ENCODE measurements around the gene SRRM2. TPM values are rescaled to one million over a fixed set of nuclear protein-coding genes. Genes with fewer than 3 reads are reported as not detected.

SRRM2 gene
- total and polyA plus RNA-seq, 9 of the 15 experiments (the other 6 are each of a cell fraction or from before 2014, with no cell fraction given): 26.7 to 563 (median 81.1) TPM

DNA sequence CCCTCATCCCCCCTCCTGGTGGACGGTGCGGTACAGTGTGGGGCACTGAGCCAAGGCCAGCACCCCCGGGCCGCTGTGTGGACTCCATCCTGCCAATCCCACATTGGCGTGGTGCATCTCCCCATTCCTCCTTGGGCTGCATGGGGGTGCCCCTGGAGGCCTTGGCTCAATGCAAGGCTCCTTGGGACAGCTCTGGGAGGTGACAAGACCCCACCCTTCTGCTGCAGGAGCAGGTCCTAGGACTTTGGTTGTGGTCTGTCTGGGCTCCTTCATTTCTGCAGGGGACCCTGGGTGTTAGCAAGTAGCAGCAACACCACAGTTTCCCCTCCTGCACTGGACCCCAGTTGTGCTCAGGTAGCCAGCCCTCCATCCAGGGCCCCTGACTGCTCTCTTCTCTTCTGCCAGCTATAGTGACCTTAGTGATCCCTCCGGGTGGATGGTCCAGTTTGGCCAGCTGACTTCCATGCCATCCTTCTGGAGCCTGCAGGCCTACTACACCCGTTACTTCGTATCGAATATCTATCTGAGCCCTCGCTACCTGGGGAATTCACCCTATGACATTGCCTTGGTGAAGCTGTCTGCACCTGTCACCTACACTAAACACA, 65.9 kb downstream of the SRRM2 start:
- ChIA-PET POLR2A (interaction anchor here (1.2 kb wide), 1 partner anchor 136 kb away, joined by 4 read pairs; the partner anchor contains the start of gene KCTD5), CTCF (ENCODE audit: low intra/inter-chr PET ratio) (no interaction called here)
- TF ChIP-seq ZNF75A (CRISPR knock-in tag; IDR thresholded peaks at IDR 0.05) (no peak), NFIC (IDR thresholded peaks at IDR 0.05) (0 out of 2 replicates have a peak, but pooled peaks have one; percentile 12)
- no peaks in the 10 kb centered on the region for H4K20me1 ChIP-seq (replicated peaks; ENCODE audit: control insufficient read depth, insufficient read depth, low read length)
- no TSS peak for BruUV-seq (replicated peaks)
- peak overlapping the region; percentile 90 for H3K4me2 ChIP-seq (ENCODE audit: insufficient read depth, low read length)
- DNase-seq (ENCODE audit: extremely low read depth in 1 of 4, low spot score in 3 of 4): peak in 1 of 4 experiments; percentile 45
- no peaks in the 10 kb centered on the region for H3K27me3 ChIP-seq (ENCODE audit: control insufficient read depth in 2 of 2, insufficient read depth in 2 of 2, low read length in 2 of 2)
- ATAC-seq: peak; percentile 4; the same call in 2 of the 3 replicates
- 41% methylated on average over 7 of the region's 10 CpGs for WGBS (ENCODE audit: insufficient coverage, low coverage, missing lambda C conversion rate)
- H3K4me3 ChIP-seq: peak overlapping the region; percentile 82
- in situ Hi-C loops (cut with MboI): no loop called here
- H3K36me3 ChIP-seq (ENCODE audit: control insufficient read depth, insufficient read depth, low read length): peaks cover 32% of the 10 kb centered on the region; the same call in 2 of the 3 replicates
- peaks cover 28% of the 10 kb centered on the region for H3K79me2 ChIP-seq (ENCODE audit: control insufficient read depth, insufficient read depth, low read length)
- intact Hi-C loops (cut with micrococcal nuclease): loop anchor here (5.0 kb wide), 1 partner anchor 41 kb away; the partner anchor contains the start of gene ELOB
- no peaks in the 10 kb centered on the region for H3K9me1 ChIP-seq (ENCODE audit: control insufficient read depth, insufficient read depth, low read length)
- peaks cover 8 to 57% of the 10 kb centered on the region in 2 experiments; a peak in 4 of 5 replicates for H3K4me1 ChIP-seq (replicated peaks in 1 of 2; ENCODE audit: control insufficient read depth in 2 of 2, insufficient read depth in 2 of 2, low read length in 2 of 2)
- H3K9ac ChIP-seq (ENCODE audit: insufficient read depth in 1 of 2, low read depth in 2 of 2, low read length in 2 of 2): peak overlapping the region; percentile 90 to 99
- no peak overlapping the region for H2AFZ ChIP-seq (ENCODE audit: low read depth, low read length)
- peak; percentile 48 for FAIRE-seq
- H3K27ac ChIP-seq (ENCODE audit: extremely low read depth, low read depth, low read length): peak overlapping the region; percentile 89
- no peaks in the 10 kb centered on the region for H3K9me3 ChIP-seq (replicated peaks; ENCODE audit: control insufficient read depth, insufficient read depth, low read depth, low read length)

DNA sequence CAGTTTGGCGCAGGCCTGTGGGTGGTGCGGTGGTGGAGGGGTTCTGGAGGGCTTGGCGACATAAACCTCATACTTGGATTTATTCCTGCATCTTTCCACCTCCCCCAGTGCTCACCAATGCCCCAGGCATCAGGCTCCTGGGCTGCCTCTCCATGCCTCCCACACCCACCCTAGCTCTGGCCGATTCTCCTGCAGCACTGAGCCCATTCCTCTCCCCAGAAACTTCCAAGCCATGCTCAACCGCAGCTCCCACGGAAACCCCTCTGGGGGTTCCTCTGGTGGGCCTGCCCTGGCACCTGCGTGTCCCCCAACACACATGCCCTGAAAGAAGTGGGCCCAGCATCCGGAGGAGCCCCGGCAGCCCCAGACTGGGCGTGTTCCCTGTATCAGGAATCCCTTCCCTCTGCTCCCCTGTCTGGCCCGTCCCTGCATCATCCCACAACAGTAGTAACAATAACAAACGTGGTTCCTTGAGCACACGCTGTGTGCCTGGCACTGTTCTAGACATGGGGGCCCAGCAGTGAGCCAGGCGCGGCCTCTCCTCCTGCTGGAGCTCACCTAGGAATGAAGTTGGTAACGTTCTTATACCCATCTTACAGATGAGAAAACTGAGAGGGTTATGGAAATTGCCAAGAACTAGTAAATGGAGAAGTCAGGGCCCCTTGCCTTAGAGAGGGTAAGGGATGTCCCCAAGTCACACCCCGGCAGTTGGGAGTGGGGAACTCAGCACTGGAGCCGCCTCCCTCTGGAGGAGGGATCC, 66.9 kb downstream of the SRRM2 start:
- Histone ChIP-seq H2AFZ (ENCODE audit: low read depth, low read length) (no peak overlapping the region), H3K79me2 (ENCODE audit: control insufficient read depth, insufficient read depth, low read length) (peaks cover 28% of the 10 kb centered on the region), H3K4me2 (ENCODE audit: insufficient read depth, low read length) (no peak overlapping the region), H3K9me1 (ENCODE audit: control insufficient read depth, insufficient read depth, low read length) (no peaks in the 10 kb centered on the region), H3K27ac (ENCODE audit: extremely low read depth, low read depth, low read length) (no peak overlapping the region), H3K27me3 (ENCODE audit: control insufficient read depth in 2 of 2, insufficient read depth in 2 of 2, low read length in 2 of 2) (no peaks in the 10 kb centered on the region), H3K4me1 (replicated peaks in 1 of 2; ENCODE audit: control insufficient read depth in 2 of 2, insufficient read depth in 2 of 2, low read length in 2 of 2) (peaks cover 8 to 57% of the 10 kb centered on the region in 2 experiments; a peak in 4 of 5 replicates), H3K9ac (ENCODE audit: insufficient read depth in 1 of 2, low read depth in 2 of 2, low read length in 2 of 2) (peak overlapping the region in 1 of 2 experiments; percentile 99; a peak in 2 of 4 replicates), H3K36me3 (ENCODE audit: control insufficient read depth, insufficient read depth, low read length) (peaks cover 32% of the 10 kb centered on the region; the same call in 2 of the 3 replicates), H3K9me3 (replicated peaks; ENCODE audit: control insufficient read depth, insufficient read depth, low read depth, low read length) (no peaks in the 10 kb centered on the region), H3K4me3 (no peak overlapping the region), H4K20me1 (replicated peaks; ENCODE audit: control insufficient read depth, insufficient read depth, low read length) (no peaks in the 10 kb centered on the region)
- POLR2A ChIA-PET: interaction anchor here (0.6 to 1.2 kb wide), 2 partner anchors 137 to 1874 kb away, joined by 3 to 4 read pairs; partner anchors contain the start of genes KCTD5 and NUDT16L1
- FAIRE-seq (no peak), DNase-seq (ENCODE audit: extremely low read depth in 1 of 4, low spot score in 3 of 4) (no peak), ATAC-seq (no peak)
- 89% methylated on average over 18 of the region's 18 CpGs for WGBS (ENCODE audit: insufficient coverage, low coverage, missing lambda C conversion rate)
- in situ Hi-C loops (cut with MboI) (no loop called here), intact Hi-C loops (cut with micrococcal nuclease) (loop anchor here (5.0 kb wide), 1 partner anchor 42 kb away; the partner anchor contains the start of gene ELOB)
- CTCF ChIA-PET (ENCODE audit: low intra/inter-chr PET ratio): no interaction called here
- no TSS peak for BruUV-seq (replicated peaks)
- TF ChIP-seq BCOR (IDR thresholded peaks at IDR 0.05): peak; percentile 38; the same call in 1 of the 2 replicates
- TF ChIP-seq HMBOX1 (IDR thresholded peaks at IDR 0.05): no peak
- no peak for TF ChIP-seq MTA2 (IDR thresholded peaks at IDR 0.05; ENCODE audit: low read depth)
- no peak for TF ChIP-seq MYC (IDR thresholded peaks at IDR 0.05; ENCODE audit: low read depth, low read length)
- no peak for TF ChIP-seq MYC (CRISPR knock-in tag; IDR thresholded peaks at IDR 0.05; ENCODE audit: borderline replicate concordance, low read depth)
- TF ChIP-seq ZNF24 (IDR thresholded peaks at IDR 0.05): no peak
- no peak for TF ChIP-seq PRPF4 (IDR thresholded peaks at IDR 0.05; ENCODE audit: insufficient read depth, low read depth, low read length, poor library complexity, severe bottlenecking)
- peak; percentile 62 for TF ChIP-seq ADNP (tag; IDR thresholded peaks at IDR 0.05)
- 0 out of 2 replicates have a peak, but pooled peaks have one; percentile 24 for TF ChIP-seq POLR2G (IDR thresholded peaks at IDR 0.05; ENCODE audit: low read depth, low read length)
- TF ChIP-seq, protein P1, sequence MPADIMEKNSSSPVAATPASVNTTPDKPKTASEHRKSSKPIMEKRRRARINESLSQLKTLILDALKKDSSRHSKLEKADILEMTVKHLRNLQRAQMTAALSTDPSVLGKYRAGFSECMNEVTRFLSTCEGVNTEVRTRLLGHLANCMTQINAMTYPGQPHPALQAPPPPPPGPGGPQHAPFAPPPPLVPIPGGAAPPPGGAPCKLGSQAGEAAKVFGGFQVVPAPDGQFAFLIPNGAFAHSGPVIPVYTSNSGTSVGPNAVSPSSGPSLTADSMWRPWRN (IDR thresholded peaks at IDR 0.05; ENCODE audit: low read depth): no peak
- peak in 1 of 2 experiments; percentile 58; a peak in 2 of 4 replicates for TF ChIP-seq KDM1A (IDR thresholded peaks at IDR 0.05)
